ENCODE data around the gene ATP5F1E. TPM values are rescaled to one million over a fixed set of nuclear protein-coding genes. Genes with fewer than 3 reads are reported as not detected.

The ATP5F1E gene
- total RNA-seq, 1 donor from 2014 or later = 82.8 TPM

DNA sequence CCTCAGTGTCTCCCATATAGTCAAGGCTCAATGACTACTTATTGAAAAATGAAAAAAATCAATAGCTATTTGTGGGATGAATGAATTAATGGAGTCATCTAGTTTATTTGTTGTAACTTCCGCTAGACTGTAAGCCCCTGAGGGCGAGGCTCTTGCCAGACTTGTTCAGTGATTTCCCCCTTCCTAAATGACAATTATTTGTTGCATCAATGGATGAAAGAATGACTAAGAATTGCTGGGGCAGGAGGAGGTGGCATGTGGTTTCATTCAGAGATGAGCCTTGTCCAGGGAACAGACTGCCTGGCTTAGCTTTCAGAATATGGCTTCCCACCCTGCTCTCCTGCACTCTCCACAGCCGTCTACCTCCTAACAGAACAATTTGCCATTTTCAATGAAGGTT, 11.6 kb upstream of the ATP5F1E start:
- intact Hi-C loops (cut with micrococcal nuclease) = loop anchor here (2.0 to 5.0 kb wide), 2 partner anchors 39 to 104 kb away; no protein-coding TSS in a partner anchor

DNA sequence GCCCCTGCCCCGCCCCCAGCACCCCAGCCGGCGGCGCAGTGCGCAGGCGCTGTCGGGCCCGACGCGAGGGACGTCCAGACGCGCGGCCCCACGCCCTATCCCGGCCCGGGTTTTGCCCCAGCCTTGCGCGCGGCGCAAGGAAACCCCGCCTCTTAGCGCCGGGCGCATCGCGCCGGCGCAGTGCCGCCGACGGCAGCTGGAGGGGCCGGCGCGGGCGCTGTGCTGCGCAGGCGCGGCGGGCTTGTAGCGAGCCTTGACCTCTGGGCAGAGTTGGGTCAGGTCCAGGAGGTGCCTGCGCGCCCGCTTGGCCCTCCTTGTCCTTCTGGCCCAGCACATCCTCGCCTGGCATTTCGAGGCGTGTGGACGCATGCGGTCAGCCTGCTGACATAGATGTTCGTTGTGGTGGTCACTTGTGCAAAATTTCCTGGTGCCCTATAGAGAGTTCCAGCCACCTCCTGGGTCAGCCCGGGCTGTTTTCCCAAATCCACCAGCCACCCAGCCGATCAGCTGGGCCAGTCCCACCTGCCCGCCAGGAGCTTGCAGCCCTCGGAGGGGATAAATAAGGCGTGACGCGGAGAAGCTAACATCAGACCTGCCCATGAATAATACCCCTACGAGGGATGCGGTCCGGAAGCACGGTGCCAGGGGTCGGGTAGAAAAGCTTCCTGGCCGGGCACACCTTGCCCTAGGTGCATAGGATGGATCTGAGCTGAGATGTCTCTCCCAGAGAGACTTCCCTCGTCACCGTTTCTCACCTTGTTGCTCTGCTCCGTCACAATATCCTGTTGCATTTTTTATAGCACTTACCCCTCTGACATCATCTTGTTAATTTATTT, 10.9 kb upstream of the ATP5F1E start:
- intact Hi-C loops (cut with micrococcal nuclease) = loop anchor here (1.0 to 5.0 kb wide), 5 partner anchors 11 to 153 kb away; partner anchors contain the start of genes ATP5F1E and NELFCD

DNA sequence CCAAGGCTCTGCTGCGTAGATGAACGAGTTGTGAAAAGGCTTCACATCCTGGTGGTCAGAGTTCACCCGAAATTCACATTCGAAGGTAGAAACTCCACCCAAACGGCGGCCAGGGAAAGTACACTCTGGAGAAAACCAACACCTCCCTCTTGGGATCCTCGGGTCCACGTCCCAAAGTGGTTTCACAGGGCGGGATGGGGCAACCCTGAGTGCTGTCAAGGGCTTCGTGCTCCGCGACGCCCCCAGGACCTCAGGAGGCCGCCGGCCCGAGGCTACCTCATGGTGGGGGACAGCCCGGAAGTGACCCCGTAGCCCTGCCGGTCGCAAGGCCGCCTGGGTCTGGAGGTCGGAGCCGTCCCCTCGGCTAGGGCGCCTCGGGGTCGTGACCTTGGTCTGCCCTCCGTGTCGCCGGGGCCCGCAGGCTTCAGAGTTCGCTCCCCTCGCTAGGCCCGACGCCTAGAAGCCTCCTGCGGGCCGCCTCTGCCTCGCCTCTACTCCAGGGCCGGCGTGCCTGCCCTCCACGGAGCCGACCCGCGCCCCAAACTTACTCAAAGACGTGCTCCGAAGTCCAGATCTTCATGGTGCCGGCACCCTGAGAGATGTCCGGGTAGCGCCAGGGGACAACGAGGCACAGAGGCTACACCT, 10.1 kb upstream of the ATP5F1E start, which contains the start of gene PRELID3B:
Gene PRELID3B, minus strand, starts transcription at position 636 of the 645 bp plus-strand sequence. Its CDS starts 56 bp downstream, at position 580.
- intact Hi-C loops (cut with micrococcal nuclease) = loop anchor here (1.0 to 5.0 kb wide), 5 partner anchors 10 to 152 kb away; partner anchors contain the start of genes ATP5F1E and NELFCD

DNA sequence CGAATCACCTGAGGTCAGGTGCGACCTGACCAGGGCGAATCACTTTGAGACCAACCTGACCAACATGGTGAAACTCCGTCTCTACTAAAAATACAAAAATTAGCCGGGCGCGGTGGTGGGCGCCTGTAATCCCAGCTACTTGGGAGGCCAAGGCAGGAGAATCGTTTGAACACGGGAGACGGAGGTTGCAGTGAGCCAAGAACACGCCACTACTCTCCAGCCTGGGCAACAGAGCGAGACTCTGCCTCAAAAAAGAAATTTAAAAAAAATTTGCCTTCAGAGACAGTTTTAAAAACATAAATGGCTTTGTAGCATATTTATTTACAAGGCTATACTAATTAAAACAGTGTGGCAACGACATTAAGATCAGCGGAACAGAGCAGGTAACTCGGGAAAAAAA, 9.4 kb upstream of the ATP5F1E start:
- intact Hi-C loops (cut with micrococcal nuclease) = loop anchor here (5.0 kb wide), 1 partner anchor 106 kb away; no protein-coding TSS in a partner anchor

DNA sequence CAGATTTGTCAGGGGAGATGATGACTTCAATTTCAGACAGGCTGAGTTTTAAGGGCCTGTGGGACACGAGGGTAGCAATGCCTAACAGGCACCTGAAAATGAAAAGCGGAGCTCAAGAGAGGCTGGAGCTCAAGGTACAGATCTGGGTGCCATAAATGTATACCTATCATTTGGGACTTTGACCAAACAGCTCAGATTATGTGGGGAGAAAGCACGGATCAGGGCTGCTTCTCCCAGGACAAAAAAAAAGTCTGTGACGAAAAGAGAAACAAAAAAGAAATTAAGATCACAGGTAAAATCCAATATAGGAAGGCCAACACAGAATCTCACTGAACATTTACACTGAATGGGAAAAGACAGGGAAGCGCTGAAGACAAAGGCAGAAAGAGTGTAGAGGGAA, 8.5 kb upstream of the ATP5F1E start:
- intact Hi-C loops (cut with micrococcal nuclease) = loop anchor here (5.0 kb wide), 1 partner anchor 107 kb away; no protein-coding TSS in a partner anchor

DNA sequence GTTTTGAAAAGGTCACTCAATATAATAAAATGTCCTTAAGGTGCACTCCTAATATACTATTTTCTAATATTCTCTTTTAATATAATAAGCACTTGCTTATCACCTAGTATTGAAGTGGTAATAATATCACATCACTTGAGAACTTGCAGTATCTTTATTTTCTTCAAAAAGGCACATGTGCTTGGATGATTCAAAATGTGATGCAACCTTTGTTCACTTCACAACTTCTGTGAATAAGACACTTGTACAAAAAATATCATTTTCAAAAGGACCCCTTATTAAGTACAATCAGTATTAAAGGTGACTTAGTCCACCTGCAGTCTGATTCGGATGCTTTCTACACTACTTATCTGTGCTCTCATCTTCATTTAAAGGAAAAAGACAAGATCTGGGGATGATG, 7.1 kb upstream of the ATP5F1E start:
- intact Hi-C loops (cut with micrococcal nuclease) = no loop called here

DNA sequence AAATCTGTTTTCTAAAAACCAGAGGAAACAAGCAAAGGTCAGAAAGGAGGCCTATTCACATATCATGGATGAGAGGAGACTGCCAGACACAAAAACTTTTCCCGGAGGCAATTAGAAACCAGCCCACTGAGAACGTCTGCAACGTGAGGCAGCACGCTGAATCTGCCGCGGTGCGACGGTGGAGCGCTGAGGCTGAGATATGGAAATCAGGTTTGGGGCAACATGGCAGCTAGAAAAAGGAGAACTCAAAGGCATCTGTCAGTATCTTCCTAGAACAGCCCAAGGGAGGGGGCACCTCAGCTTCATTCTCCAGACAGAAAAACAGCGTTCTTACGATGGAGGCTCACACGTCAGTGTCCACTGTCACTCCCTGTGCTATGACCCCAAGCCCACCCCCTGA, 5.3 kb upstream of the ATP5F1E start:
- intact Hi-C loops (cut with micrococcal nuclease) = no loop called here

DNA sequence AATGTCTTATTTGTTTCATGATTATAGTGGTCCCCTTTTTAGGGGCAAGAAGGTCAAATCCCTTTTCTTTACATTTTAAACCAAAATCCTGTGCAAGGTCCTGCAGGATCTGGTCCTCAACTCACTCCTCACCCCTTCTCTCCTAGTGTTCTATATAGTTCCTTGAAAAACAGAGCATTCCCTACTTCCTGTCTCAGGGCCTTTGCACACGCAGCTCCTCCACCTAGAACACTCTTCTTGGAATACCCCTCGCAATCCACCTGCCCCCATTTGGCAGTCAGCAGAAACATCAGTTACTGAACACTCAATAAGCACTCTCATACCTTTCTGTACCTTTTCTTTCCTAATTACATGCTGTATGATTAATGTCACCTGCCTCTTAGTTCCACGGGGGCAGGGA, 3.2 kb upstream of the ATP5F1E start:
- intact Hi-C loops (cut with micrococcal nuclease) = no loop called here

DNA sequence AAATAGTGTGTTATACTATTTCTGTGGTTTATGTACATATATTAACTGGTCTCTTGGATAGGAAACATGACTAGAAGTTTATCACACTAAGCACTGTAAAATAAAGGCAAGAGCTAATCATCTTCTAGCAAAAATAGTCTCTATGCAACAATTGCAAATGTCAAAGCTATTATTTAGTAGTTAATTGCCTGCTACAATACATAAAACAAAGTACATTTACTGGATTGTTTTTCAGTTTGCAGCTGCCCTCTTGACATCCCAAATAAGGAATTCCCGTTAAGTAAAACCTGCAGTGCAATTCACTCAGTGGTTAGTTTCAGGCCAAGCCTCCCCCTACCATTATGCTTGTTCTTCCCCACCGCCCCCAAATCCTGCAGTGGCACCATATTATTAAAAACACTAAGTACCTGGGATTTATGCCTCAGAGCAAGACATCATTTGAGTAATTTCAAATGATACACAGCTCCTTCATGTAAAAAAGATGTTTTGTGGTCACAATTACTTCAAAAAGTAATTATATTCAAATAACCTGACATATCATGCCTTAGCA, 1.6 kb upstream of the ATP5F1E start:
- intact Hi-C loops (cut with micrococcal nuclease) = loop anchor here (2.0 to 5.0 kb wide), 4 partner anchors 27 to 726 kb away; partner anchors contain the start of genes CTSZ, RAB22A and STX16

DNA sequence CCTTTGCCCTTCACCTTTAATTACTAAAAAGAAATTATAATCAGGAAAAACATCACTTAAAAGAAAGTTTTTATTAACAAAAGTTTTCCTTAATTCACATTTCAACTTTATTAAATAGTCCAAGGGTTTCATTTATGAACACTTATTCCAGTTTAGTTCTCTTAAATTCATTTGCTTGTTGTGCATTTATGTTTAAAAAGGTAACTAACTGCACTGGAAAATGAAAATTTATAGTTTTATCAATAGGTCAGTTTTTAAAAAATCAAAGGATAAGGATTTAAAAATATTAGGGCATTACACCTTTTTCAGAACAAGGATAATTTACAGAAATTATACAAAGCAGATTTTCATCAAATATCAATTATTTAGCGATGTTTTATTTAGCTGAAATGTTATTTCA, 958 bp upstream of the ATP5F1E start:
- intact Hi-C loops (cut with micrococcal nuclease) = loop anchor here (2.0 to 5.0 kb wide), 4 partner anchors 26 to 726 kb away; partner anchors contain the start of genes CTSZ, RAB22A and STX16

DNA sequence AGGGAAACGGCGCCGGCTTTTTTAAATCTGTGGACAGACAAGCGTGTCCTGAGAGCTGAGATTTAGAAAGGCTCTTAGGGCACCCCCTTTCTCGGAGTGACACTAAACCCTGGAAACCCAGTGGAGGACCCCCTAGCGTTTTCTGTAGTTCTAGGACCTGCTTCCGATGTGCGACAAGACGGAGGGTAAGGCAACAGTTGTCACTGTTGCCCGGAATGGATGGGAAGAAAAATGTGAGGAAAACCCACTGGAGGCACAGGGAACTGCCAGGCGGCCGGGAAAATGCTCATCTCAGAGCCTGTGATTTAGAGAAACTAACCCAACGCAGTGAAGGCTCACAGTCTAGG, 551 bp upstream of the ATP5F1E start:
- intact Hi-C loops (cut with micrococcal nuclease) = loop anchor here (1.0 to 5.0 kb wide), 6 partner anchors 10 to 725 kb away; partner anchors contain the start of genes CTSZ, NELFCD, PRELID3B and RAB22A

DNA sequence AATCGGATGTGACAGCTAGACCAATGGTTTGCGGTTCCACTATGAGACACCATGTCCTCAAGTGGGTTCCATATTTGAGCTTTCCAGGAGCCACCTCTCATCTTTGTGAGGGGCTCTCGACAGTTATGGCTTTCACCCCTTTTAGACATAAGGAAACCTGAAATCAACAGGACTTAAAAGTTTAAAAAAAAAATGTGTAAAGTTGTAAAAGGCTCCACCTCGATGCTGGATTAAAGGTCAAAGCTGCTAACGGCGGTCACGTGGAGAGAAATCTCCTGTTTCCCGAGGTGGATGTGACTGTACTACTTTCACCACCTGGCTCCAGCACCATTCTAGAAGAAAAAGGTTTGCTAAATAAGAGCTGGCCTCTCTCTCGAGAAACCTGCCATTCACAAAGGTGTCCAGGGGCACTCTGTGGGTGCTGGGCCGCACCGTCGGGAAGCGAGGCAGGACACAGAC, 542 bp downstream of the ATP5F1E start:
- intact Hi-C loops (cut with micrococcal nuclease) = loop anchor here (1.0 to 5.0 kb wide), 6 partner anchors 11 to 724 kb away; partner anchors contain the start of genes CTSZ, NELFCD, PRELID3B and RAB22A

DNA sequence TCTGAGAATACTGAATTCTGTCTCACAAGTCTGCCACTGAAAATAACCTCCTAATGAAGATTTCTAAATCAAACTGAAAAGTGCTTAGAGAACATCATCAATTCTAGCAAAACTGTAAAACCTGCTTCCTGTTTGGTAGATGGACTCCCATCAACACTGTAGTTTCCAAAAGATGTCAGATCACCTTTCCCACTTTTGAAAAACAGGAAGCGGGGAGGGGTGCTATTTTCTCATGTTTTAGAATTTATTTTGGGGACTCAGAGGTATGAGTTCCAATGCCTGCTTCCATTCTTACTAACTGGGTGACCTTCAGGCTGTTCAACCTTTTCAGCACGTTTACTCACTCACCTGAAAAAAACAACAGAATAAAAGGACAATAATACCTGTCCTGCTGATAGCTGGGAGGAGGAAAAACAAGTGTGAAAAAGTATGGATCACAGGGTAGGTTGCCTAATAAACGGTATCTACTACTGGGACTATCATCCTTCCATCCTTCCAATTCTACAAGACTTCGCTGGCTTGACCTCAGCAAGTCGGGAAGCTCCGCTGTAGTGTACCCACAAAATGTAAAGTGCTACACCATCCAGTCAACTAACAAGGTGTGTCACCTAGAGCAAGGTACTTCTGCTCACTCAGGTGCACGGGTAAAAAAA, 1.1 kb downstream of the ATP5F1E start:
- intact Hi-C loops (cut with micrococcal nuclease) = loop anchor here (5.0 kb wide), 2 partner anchors 379 to 724 kb away; partner anchors contain the start of genes RAB22A and STX16

DNA sequence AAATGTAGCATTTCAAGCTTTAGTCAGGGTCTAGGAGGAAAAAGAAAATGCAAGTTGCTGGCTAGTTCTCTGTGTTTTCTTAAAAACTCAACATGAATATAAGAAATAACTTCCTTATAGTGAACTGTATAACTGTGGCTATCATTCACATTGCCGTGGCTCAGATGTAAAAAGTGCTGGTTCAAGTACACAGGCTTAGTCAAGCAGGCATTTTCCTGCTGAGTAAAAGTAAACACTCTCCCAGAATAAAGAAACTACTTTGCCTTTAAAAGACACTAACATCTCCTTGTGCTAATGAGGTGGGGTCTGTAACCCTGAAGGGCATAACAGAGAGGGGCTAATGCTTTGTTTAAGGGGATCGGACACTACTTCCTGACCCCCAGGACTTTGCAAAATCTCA, 3.3 kb downstream of the ATP5F1E start:
- intact Hi-C loops (cut with micrococcal nuclease) = loop anchor here (10.0 kb wide), 1 partner anchor 56 kb away; no protein-coding TSS in a partner anchor

DNA sequence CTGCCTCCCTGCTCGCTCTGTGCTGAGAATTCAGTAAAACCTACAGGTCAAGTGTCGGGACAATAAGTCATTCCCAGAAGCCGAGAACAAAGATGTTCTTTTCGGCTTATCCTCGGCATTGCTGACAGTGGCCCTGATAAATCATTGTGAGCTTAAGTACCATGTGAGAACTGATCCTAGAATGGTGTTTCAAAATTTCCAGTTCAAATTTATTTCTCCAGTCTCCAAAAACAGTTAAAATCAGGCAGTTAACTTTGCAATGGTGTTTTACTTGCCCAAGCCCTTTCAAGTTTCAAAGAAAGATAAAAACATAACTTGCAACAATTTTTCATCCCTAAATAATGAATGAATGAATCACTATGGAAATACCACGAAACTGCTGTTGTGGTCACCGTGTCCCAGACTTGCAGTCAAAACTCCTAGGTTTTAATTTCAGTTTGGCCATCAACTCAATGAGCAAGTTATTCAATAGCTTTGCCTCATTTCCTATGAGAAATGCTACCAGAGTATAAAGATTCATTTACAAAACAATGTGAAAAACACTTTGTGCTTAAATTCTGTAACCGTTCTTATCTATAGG, 4.3 kb downstream of the ATP5F1E start:
- intact Hi-C loops (cut with micrococcal nuclease) = loop anchor here (10.0 kb wide), 1 partner anchor 57 kb away; no protein-coding TSS in a partner anchor

DNA sequence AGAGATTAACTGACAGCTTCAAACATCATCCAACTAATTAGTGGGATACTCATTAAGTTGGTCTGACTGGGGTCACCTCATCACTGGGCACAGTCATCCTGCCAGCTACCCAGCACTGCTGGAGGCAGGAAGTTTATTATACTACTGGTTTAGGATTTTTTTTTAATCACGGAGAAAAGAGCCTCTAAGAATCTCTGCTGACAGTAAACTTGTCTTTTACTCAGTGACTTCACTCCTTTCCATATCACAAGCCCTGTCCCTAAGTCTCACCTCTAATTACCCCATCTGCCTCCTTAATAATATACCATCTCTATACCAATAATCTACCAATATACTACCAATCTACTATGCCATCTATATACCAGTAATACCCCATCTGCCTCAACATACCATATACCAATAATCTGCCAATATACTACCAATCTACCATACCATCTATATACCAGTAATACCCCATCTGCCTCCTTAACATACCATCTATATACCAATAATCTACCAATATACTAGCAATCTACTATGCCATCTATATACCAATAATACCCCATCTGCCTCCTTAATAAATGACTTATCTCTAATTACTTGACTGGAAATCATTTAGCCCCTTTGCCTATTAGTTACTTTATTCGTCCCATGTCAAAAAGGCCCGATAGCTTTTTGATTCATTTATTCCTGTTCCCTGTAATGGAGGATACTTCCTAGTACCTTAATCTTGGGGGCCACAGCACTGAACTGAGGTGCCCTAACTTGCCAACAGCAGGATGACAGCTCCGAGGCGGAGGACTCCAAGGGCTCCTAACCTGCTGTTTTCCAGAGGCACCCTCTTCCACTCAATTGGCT, 5.0 kb downstream of the ATP5F1E start:
- intact Hi-C loops (cut with micrococcal nuclease) = loop anchor here (10.0 kb wide), 1 partner anchor 58 kb away; no protein-coding TSS in a partner anchor

DNA sequence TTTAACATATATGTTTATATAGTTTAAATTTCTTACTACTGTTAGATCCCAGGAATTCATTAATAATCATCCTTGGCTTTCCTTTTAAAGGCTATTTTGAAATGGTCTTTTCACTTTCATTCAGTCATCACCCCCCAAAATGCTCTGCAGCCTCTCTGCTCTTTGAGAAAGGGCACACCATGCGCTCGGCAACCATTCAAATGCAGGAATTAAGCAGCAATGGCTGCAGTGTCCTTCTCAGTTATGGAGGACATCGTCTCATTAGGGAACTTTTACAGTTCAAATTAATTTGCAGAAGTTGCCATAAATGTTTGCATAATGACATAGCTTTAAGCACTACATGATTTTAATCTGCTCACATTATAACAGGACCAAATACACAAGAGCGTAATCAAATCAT, 6.6 kb downstream of the ATP5F1E start:
- intact Hi-C loops (cut with micrococcal nuclease) = loop anchor here (10.0 kb wide), 1 partner anchor 59 kb away; no protein-coding TSS in a partner anchor

DNA sequence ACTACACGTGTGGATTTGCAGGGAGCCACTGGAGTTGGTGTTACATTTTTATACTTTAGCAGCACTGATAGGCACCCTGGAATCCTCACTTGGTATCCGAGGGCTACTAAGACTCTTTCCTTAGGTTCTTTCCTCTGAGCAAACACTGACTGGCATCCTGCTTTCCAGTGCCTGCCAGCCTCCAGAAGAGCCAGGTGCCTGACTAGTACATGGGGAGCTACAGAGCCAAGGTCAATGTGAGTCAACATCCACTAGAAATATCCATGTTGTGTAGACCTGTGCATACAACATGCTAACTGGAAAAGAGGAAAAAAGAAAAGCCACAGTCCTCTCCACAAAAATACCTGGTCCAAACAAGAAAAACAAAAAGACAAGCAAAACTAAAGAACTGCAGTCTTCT, 7.0 kb downstream of the ATP5F1E start:
- intact Hi-C loops (cut with micrococcal nuclease) = loop anchor here (10.0 kb wide), 1 partner anchor 60 kb away; no protein-coding TSS in a partner anchor

DNA sequence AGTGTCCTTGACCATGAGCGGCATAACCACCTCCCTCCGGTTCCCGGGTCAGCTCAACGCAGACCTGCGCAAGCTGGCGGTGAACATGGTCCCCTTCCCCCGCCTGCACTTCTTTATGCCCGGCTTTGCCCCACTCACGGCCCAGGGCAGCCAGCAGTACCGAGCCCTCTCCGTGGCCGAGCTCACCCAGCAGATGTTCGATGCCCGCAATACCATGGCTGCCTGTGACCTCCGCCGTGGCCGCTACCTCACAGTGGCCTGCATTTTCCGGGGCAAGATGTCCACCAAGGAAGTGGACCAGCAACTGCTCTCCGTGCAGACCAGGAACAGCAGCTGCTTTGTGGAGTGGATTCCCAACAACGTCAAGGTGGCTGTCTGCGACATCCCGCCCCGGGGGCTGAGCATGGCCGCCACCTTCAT, 8.0 kb downstream of the ATP5F1E start:
- intact Hi-C loops (cut with micrococcal nuclease) = loop anchor here (10.0 kb wide), 1 partner anchor 61 kb away; no protein-coding TSS in a partner anchor
